Daoy (cell line): Measurements from ENCODE around the gene SLIT1. TPM values are rescaled to one million over a fixed set of nuclear protein-coding genes. Genes with fewer than 3 reads are reported as not detected.

Experiments
- DNase-seq: peaks from one replicate; pipeline ENCODE4 v3.0.0-alpha.2; 2015; ENCODE audit warnings: low read depth
- total RNA-seq: library from RNA; depleted of rRNA; stranded (reverse); fragments of >200 nt; shearing (Covaris generic); gene quantifications from 2 replicates; pipeline ENCODE4 v1.2.3, GENCODE V29; 2014

SLIT1 gene
- total RNA-seq, 1 experiment from 2014 or later: 0.11 TPM

DNA sequence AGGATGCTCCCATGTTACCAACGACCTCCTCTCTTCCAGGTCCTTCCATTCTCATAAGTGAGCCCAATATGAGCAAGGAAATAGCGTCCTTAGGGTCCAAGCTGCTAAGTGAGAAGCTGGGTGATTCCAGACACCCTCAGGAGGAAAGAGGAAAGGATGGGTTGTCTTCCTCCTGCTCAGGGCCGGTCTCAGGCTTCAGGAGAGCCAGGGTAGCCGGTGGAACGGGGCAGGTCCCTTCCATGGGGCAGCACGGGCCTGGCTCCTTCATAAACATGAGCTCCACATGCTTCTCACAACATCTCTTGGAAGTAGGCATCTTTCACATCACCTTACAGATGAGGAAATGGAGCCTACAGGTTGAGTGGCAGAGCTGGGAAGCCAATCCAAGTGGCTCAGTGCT lies 12.7 kb downstream of the SLIT1 start:
- no peak for DNase-seq

DNA sequence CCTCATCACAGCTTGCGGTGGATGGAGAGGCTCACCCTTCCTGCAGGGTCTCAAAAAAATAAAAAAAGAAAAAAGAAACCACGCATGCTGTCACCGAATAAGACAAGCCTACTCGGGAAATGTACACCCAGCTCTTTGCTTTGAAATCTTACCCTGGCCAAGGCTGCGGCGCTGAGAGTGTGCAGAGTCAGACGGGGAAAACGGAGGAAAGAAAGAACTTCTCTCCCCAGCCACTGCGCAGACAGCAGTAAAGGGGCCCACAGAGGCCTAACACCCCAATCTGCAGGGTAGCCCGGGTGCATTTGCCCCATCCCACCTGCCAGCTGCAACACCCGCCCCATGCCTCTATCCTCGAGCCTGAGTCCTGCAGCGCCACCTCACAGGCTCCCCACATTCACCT lies 14.8 kb downstream of the SLIT1 start:
- DNase-seq: no peak

DNA sequence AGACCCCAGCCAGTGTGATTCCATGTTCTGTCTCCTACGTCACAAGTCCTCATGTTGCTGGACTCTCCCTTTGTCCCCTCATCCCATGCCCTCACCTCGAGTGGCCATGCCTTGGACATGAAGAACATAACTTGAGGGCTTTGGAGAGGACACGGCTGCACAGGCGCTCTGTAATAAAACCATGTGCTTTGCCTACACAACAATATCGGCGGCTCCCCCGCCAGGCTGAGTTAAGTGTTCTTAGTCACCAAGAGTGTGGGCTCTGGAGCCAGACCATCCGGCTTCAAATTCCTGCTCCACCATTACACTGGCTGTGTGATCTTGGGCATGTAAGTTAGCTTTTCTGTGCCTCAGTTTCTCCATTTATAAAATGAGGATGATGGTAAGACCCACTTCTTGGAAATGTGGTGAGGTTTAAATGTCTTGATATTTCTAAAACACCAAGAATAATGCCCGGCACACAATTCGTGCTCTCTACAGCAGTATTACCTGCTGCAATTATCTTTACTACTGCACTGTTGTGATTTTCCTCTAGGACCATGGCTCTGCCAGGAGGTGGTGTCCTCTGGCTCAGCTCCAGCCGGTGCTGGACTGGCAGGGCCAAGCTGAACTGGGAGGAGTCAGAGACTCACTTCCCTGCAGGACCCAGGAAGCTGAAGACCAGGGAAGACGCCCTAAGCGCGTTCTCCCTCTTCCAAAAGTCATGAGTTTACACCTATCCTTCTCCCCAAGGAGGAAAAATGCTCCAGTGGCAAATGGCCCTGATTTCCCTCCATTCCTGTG lies 15.7 kb downstream of the SLIT1 start:
- peak; percentile 54 for DNase-seq

DNA sequence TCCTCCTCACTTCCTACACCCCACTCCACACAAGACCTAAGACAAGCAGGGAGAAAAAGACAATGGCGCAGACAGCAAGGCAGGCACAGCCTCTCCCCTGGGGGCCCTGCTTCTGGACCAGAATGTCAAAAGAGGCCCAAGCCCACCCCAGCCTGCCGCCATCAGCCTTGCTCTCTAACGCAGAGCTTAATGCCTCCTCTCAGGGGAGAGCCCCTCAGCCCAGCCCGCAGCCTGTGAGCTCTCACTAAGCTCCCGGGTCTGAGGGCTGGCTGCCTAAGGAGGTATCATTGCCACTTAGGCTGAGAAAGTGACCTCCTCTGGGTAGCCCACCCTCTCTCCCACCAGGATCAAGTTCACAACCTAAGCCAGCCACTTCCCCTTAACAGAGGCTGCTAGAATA lies 16.7 kb downstream of the SLIT1 start:
- DNase-seq: no peak

DNA sequence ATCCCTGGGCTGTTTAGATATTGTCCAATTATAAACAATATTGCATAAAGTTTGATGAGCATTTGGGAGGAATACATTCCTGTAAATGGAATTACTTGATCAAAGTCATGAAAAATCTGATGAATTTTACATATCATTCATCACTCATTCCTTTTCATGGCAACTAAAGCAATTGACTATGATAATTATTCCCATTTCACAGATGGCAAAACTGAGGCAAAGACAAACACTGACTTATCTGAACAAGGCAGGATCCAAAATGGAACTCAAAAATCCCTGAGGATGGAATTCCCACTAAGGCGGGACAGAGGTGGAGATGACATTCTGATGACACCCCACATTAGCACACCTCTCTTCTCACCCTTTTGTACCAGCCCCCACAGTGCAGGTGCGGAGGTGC lies 17.1 kb downstream of the SLIT1 start:
- no peak for DNase-seq

DNA sequence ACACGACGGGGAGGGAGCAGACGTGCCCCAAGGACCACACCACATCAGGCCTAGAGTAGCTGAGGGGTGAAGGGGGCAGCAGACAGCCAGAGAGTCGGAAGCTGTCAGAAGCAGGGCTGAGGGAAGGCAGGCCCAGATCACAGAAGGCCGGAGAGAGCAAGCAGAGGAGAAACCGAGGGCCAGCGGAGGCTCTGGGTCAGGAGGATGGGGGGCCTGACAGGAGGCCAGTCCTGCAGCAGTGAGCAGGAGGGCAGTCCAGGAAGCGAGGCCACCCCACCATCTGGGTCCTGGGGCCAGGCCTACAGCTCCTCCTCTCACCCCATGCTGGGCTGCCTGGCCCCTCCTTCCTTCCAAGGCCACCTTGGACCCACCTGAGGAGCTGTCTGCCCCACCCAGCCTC lies 20.3 kb downstream of the SLIT1 start:
- DNase-seq: no peak

DNA sequence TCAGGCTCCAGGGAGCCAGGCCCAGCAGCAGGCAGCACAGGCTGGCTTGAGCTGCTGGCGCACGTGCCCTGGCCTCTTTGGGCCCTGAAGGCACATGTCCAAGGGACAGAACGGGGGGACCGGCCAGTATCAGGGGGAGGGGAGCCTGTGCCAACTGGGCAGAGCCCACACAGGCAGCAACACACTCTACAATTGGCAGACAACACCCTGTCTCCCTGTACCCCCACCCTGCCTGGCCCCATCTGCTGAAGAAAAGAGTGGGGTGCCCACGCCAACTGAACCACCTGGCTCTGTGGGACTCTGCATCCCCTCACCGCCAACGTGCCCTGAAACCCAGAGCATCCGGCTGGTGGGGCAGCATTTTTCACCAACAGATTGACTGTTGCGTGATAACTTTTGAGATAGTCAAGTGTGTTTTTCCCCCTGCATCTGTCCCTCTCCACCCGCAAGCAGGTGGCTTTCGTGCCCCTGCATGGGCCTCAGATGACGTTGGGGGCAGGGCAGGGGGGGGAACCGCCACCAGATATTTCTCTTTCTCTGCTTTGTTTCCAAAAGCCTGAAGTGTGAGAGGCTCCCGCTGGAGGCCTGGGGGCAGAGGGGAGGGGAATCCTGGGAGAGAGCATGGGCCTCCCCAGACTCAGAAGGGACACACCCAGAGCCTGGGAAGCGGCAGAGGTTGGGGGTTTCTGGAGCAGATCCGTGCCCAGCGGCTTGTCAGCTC lies 21.8 kb downstream of the SLIT1 start:
- no peak for DNase-seq

DNA sequence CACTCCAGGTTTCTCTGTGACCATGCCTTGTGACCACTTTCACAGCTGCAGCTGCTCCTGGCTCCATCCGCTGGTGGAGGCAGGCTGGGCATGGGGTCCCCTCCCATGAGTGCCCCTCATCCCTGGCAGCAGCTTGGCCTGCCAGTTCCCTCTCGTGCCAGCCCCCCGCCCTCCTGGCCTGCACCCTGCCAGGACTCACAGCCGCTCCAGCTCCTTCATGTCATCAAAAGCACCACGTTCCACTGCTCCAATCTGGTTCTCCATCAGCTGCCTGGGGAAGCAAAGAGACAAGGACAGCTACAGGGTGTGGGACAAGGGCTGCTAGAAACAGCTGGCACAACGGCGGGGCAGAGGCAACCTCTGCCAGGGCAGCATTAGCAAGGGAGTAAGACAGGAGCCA lies 22.6 kb downstream of the SLIT1 start:
- DNase-seq: no peak

DNA sequence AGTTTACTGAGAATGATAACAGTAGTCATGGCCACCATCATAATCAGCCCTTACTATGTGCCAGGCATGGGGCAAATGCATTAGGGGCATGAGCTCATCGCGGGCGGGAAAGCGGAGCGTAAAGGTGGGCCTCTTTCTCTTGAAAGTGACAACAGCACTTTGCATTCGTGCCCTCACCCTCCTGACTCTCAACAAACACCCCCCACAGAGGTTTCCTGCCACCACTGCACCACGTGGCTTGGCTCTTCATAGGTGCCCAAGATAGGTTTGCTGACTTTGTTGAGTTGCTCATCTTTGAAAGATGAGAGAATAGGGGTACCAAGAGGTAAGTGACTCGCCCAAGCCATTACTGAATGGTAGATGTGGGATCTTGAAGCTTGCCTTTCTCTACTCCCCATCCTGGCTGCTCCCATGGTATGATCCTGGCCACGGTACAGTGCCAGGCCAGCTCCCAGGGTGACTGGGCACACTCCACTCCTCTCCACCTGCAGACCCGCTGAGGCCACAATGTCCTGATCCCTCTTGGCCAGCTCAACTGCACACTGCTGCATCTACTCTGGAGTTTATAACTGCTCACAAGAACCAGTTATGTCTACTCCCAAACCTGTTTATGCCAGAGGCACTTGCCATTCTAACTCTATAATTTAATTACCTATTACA lies 26.0 kb downstream of the SLIT1 start:
- DNase-seq: no peak

DNA sequence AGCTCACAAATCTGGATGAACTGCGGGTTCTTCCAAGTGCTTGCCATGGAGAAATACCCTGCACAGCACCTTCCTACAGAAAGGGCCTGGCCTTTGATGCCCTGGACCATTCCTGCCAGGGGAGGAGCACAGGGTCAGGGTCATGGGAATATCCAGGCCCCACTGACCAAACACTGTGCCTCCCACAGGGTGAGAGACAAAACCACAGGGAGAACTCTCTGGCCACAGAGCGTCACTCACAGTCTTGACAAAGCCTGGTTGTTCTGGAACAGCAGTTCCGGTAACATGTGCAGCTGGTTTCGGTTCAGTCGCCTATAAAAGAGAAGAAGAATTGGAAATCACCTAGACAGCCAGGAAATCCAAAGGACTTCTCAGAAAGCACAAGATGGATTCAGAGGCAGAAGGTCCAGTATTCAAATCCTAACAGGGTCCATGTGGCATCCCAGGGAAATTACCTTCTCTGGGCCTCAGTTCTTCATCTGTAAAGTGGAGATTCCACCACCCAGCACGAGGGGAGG lies 28.1 kb downstream of the SLIT1 start:
- no peak for DNase-seq

DNA sequence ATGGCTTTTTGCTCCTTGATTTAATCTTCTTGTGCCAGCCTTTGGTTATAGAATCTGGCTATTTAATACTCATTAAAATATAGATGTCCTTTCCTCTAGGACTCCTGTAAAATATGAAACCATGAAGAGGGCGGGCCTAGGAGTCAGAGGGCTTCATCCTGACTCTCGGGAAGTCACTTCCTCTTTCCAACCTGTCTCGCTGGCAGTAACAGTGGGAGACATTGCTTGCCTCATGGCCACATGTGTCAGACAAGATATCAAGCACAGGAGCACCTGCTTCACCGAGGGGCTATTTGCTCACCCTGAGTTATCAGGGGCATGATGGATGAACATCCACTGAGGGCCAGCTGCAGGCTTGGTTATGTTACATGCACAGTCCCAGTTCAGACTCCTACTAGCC lies 31.0 kb downstream of the SLIT1 start:
- no peak for DNase-seq

DNA sequence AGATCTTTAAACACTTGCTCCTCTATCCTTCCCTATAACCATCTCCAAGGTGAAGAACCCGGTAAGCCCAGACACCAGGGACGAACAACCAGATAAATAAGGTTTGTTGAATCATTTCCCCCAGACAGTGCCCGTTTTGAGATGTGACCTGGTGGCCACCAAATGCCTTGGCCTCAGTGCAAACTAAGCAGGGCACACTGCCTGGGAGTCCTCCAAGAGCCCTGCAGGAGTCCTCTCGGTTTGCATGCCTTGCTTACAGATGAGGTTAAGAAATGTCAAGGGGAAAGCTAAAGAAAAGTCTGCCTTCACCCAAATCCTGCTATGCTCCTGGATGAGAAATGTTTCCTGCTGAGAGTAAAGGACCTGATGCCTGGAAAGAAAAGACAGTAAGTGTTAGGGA lies 31.6 kb downstream of the SLIT1 start:
- DNase-seq: no peak

DNA sequence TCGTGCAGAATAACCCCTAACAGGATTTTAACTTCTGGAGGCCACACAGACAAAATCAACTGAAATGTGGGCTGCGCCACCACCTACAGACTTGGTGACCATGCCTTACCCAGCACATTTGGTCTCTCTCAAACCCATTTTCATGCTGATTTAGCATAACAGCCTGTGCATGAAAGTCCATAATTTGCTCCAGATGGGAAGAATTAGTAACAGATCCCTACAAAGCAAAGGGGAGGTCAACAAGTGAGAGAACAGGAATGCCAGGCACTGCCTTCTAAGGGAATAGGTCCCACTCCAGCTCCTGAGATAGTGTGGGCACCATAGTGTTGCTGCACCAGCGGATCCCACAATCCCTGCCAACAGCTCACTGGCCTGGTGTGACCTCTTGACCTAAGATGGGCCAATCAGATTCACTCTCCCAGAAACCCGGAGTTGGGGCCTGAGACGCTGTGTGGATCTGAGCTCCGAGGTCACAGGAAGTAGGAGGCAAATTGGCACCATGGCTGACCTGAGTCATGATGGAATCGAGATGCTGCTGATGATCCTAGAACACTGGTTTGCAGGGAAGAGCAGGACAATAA lies 32.4 kb downstream of the SLIT1 start:
- no peak for DNase-seq

DNA sequence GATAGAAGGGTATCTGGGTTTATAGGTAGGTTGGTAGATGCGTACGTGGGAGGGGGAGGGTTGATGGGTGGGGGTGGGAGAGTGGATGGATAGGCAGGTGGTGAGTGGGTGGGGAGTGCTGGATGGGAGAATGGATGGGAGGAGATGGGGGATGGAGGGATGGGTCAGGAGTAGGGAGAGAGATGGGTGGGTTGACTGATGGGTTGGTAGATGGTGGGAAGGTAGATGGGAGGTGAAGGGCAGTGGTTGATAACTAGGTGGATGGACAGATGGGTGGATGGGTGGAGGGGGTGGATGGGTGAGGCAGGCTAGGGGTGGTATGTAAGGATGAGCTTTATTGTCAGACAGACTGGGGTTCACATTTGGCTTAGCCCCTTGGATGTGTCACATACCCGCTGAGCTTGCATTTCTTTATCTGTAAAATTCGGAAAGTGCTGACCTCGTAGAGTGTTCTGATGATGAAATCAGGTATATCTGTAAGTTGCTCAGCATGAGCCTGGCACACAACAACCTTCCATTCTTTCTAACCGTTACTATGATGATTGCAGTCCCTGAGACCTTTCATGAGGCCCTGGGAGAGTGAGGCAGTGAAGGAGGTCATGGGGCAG lies 34.3 kb downstream of the SLIT1 start:
- no peak for DNase-seq

DNA sequence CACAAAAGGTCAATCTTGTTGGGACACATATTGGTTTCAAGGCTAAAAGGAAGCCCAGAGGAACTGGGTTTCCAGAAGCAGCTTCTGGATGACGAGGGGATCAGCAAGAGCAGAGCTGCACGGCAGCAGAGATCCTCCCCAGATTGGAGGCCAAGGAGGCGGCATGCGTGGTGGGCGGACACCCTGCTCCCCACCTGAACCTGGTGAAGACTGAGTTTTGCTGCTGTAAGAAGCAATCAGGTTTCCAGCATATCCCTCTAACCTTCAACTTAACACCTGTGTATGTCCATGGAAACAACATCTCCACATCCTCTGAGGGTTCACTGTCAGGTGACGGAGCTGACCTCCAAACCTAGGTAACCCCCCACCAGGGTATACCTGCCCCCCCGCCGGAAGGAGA lies 35.1 kb downstream of the SLIT1 start:
- no peak for DNase-seq

DNA sequence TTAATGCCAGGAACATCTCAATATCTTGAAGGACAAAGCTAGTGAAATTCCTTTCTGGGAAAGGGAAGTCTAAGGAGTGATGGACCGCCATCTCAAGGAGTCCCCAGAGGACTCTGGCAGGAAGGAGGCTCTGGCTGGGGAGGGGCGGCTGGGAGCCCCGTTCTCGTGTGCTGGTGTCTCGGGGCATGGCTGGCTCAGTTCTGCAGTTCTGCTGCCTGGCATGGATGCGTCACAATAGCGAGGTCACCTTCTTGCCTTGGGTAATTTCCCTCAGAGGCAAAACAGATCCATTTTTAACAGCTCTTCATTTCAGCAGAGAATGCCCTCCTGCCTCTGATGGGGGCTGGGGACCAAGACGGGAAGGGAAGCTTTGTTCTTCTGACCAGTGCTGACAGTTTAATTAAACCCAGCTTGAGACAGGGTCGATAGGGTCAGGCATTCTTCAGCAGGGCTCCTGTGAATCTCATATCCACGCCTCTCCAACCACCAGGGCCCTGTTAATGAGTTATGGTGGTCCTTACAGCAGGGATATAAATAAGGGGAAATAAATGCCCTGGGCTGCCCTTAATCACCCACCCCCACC lies 35.7 kb downstream of the SLIT1 start:
- DNase-seq: no peak

DNA sequence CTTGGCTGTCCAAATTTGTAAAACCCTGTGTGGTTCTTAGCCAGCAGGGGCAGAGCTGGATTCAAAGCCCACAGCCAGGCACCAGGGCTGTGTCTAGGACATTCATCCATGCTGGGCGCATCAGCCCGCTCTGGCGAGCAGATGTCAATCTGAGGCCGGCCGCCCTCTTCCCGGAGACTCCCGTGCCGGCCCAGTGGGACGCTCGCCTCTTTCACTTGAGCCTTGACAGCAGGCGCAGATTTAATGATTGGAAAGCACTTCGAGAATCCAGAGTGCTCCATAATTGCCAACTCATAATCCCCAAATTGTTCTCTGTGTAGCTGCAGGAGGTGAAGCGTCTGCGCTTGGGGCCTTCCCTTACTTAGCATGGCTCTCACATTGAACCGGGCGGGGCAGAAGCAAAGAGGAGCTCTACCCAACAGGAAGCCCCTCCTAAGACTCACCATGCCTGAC lies 36.7 kb downstream of the SLIT1 start:
- no peak for DNase-seq

DNA sequence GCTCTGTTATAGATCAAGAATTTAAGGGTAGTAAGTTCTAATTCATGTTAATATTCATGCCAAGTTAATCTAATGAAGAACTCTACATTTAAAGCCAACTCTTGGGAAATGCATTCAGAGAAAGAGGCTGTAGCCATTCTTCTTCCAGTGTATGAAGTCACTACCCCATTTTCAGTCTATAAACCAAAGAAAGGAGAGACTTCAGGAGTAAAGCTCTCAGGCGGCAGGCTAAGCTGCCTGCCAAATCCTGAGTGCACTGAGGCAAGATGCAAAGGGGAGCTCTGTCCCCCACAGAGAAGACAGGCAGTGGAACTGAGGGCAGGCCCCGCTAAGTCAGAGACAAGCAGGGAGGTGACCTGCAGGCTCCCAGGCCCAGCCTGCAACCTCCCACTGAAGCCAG lies 41.5 kb downstream of the SLIT1 start:
- DNase-seq: no peak

DNA sequence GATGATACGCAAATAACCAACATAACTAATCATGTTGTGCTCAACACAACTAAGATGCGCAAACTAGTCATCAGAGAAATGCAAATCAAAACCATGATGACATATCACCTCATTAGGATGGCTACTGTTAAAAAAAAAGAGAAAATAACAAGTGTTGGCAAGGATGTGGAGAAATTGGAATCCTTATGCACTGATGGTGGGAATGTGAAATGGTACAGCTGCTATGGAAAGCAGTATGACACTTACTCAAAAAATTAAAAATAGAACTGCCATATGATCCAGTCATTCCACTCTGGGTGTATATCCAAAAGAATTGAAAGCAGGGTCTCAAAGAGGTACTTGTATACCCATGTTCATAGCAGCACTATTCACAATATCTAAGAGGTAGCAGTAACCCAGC lies 42.9 kb downstream of the SLIT1 start:
- no peak for DNase-seq

DNA sequence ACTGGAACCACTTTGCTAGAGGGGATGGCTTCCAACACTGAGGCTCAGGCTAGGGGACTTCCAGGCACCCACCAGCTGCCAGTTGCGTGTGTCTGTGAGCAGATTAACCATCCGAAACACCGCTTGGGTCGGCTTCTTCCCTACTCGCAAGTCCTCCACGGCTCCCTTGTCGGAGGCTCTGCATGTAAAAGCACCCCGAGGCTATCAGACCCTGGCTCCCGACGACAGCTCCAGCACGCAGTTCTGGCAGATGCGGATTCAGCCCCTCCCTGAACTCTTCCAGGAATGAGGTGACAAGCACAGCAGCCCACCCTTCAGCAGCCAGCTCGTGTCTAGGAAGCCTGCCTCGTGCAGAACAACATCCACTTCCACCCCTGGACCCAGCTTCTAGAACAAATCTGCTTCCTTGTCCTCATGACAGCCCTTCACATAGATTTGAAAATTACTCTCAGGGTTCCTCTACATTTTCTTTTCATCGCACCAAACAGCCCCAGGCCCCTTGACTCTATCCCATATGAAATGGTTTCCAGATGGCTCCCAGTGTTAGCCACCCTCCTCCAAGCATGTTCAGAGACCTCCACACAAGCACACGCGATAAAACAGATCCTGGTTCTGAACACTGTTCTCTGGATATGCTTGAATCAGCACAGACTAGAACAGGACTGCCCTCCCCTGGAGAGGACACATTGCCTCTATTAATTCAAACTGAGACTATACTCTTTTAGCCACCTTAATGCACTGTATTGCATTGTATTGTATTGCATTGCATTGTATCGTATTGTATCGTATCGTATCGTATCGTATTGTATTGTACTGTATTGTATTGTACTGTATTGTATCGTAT lies 44.6 kb downstream of the SLIT1 start:
- DNase-seq: no peak
